B cell (primary cell): ENCODE results near the gene DNAH3. TPM values are rescaled to one million over a fixed set of nuclear protein-coding genes. Genes with fewer than 3 reads are reported as not detected.

ENCODE experiments used
- ATAC-seq: fragments of 200-7000 bp; cut with Tn5 transposase; one replicate; pipeline ENCODE4 v1.10.0; 2021; ENCODE audit warnings: low read depth, mild to moderate bottlenecking, moderate number of reproducible peaks, moderate library complexity
- CTCF ChIA-PET: fragments of 350-600 bp; sonication (Branson Sonifier 250); formaldehyde crosslinking; loops from one replicate; lab custom pipeline; 2021; ENCODE audit warnings: antibody characterized with exemption, inconsistent platforms; lab: Charles Lee
- POLR2A ChIA-PET: fragments of 350-600 bp; sonication (Branson Sonifier 250); formaldehyde crosslinking; loops from one replicate; lab custom pipeline; 2021; ENCODE audit warnings: antibody characterized with exemption; lab: Charles Lee
- DNase-seq: peaks from one replicate; pipeline ENCODE4 v3.0.0; 2013
- H2AFZ ChIP-seq: 2 replicates; pipeline ENCODE4 v1.6.1; 2012; ENCODE audit warnings: mild to moderate bottlenecking, low read depth, low read length; ENCODE audit not compliant: insufficient read depth, poor library complexity, severe bottlenecking
- H3K27ac ChIP-seq, 2 donors: 1 replicate in 1 of 2; 2 replicates in 1 of 2; pipeline ENCODE4 v1.5.1; 2012 to 2013; ENCODE audit warnings: low read length in 2 of 2, mild to moderate bottlenecking in 2 of 2, moderate library complexity in 1 of 2
- H3K27me3 ChIP-seq, 4 experiments: fragments of 200-600 bp in 1 of 4; sonication (generic) in 1 of 4; replicated peaks in 1 of 4; 1 replicate in 2 of 4; 2 replicates in 2 of 4; pipeline versions ENCODE4 v1.6.1 to v1.7.0; 2013 to 2016; ENCODE audit warnings: low read length in 3 of 4, mild to moderate bottlenecking in 2 of 4, mixed read lengths in 1 of 4, moderate library complexity in 1 of 4; ENCODE audit not compliant: insufficient read depth in 4 of 4, control insufficient read depth in 3 of 4; ENCODE audit errors: control extremely low read depth in 1 of 4
- H3K36me3 ChIP-seq, 2 experiments: replicated peaks in 1 of 2; 1 replicate in 1 of 2; 2 replicates in 1 of 2; pipeline versions ENCODE4 v1.6.1 to v1.7.1; 2013; ENCODE audit warnings: low read length in 1 of 2; ENCODE audit not compliant: insufficient read depth in 2 of 2, control insufficient read depth in 1 of 2; ENCODE audit errors: control extremely low read depth in 1 of 2, extremely low read depth in 1 of 2
- H3K4me1 ChIP-seq, 2 donors: fragments of 200-600 bp in 1 of 2; sonication (generic) in 1 of 2; 1 replicate in 1 of 2; 2 replicates in 1 of 2; pipeline versions ENCODE4 v1.5.1 to v1.6.1; 2013 to 2017; ENCODE audit warnings: low read length in 2 of 2; ENCODE audit not compliant: control insufficient read depth in 2 of 2, insufficient read depth in 2 of 2
- H3K4me2 ChIP-seq: replicated peaks from 2 replicates; pipeline ENCODE3; 2012; ENCODE audit warnings: mild to moderate bottlenecking, low read depth, low read length; ENCODE audit not compliant: poor library complexity, severe bottlenecking
- H3K4me3 ChIP-seq, 5 experiments: fragments of 200-600 bp in 1 of 5; sonication (generic) in 1 of 5; 1 replicate in 3 of 5; 2 replicates in 2 of 5; pipeline versions ENCODE4 v1.5.1 to v1.7.0; 2011 to 2016; ENCODE audit warnings: low read length in 4 of 5, mild to moderate bottlenecking in 4 of 5, low read depth in 2 of 5, control low read depth in 1 of 5, moderate library complexity in 1 of 5; ENCODE audit not compliant: insufficient read depth in 1 of 5; ENCODE audit errors: control extremely low read depth in 1 of 5, extremely low read depth in 1 of 5
- H3K79me2 ChIP-seq: fragments of 200-600 bp; sonication (generic); one replicate; pipeline ENCODE4 v1.6.0; 2016; ENCODE audit warnings: low read length; ENCODE audit not compliant: control insufficient read depth, insufficient read depth
- H3K9ac ChIP-seq: fragments of 200-600 bp; sonication (generic); 2 replicates; pipeline ENCODE4 v1.6.1; 2017; ENCODE audit warnings: mild to moderate bottlenecking, low read length, moderate library complexity
- H3K9me3 ChIP-seq, 3 donors: one replicate each; pipeline versions ENCODE4 v1.6.1 to v1.7.1; 2013; ENCODE audit warnings: low read length in 2 of 3; ENCODE audit not compliant: control insufficient read depth in 2 of 3, insufficient read depth in 1 of 3; ENCODE audit errors: control extremely low read depth in 1 of 3
- H4K20me1 ChIP-seq: 2 replicates; pipeline ENCODE4 v1.6.0; 2012; ENCODE audit warnings: mild to moderate bottlenecking, low read length; ENCODE audit not compliant: insufficient read depth, control insufficient read depth, poor library complexity, severe bottlenecking
- H3K27ac Mint-ChIP-seq: one replicate; pipeline ENCODE4 v1.8.0; 2021; ENCODE audit warnings: mixed read lengths
- H3K27me3 Mint-ChIP-seq: one replicate; pipeline ENCODE4 v1.8.0; 2021; ENCODE audit warnings: mixed read lengths
- H3K4me1 Mint-ChIP-seq: one replicate; pipeline ENCODE4 v1.8.0; 2021; ENCODE audit warnings: mixed read lengths
- H3K4me3 Mint-ChIP-seq: one replicate; pipeline ENCODE4 v1.8.0; 2021; ENCODE audit warnings: mixed read lengths
- H3K9me3 Mint-ChIP-seq: one replicate; pipeline ENCODE4 v1.8.0; 2022; ENCODE audit warnings: mixed read lengths; ENCODE audit not compliant: insufficient read depth
- EZH2 ChIP-seq: IDR thresholded peaks from 2 replicates; pipeline ENCODE4 v1.6.1; 2012; ENCODE audit warnings: borderline replicate concordance, low read depth, mild to moderate bottlenecking, moderate library complexity, low read length; ENCODE audit not compliant: insufficient read depth, poor library complexity, severe bottlenecking
- WGBS: methylation state at CpG from one replicate; pipeline ENCODE4 v1.1.5; 2013; ENCODE audit warnings: missing lambda C conversion rate; ENCODE audit not compliant: insufficient coverage; 5-methylcytosine and 5-hydroxymethylcytosine counted together
- intact Hi-C: fragments of 100-400 bp; cut with micrococcal nuclease; formaldehyde crosslinking; loops from one replicate; pipeline ENCODE4 v1.10.0; 2022
- polyA plus RNA-seq: library from polyadenylated mRNA; depleted of rRNA; stranded (reverse); fragments of >200 nt; gene quantifications from 2 replicates; pipeline ENCODE4 v1.2.3, GENCODE V29; 2012
- total RNA-seq, 2 donors: library from RNA; stranded (reverse); fragments of 120-200 nt in 1 of 2; gene quantifications; 1 replicate in 1 of 2; 2 replicates in 1 of 2; pipeline versions ENCODE4 v1.2.3 to v1.2.4, GENCODE V29; 2013 to 2022
- TF ChIP-seq, protein P1 (sequence below): fragments of 200-600 bp; IDR thresholded peaks from one replicate; pipeline ENCODE4 v1.8.0; 2022; ENCODE audit warnings: antibody characterized with exemption, mild to moderate bottlenecking

DNAH3 gene
- total and polyA plus RNA-seq, 2 donors (not counting 1 experiment from before 2014, with no cell fraction given) = not detected

DNA sequence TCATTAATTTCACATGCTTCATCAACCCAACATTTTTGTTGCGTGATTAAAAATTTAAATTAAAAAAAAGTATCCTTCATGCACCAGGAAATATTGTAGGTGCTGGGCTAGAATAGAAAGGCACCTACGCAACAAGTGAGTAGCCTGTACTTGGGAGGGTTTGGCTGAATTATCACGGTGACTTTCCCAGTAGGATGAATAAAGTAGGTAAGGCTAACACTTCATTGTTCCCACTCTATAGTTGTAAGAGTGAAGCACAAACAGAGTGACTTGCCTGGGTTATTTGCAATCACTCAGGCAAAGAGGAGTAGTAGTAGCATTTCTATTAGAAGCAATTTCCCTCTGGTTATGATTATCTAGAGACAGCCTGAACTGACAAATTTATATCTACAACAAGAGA, 62.5 kb downstream of the DNAH3 start:
- no peak for TF ChIP-seq EZH2
- TF ChIP-seq, protein P1, sequence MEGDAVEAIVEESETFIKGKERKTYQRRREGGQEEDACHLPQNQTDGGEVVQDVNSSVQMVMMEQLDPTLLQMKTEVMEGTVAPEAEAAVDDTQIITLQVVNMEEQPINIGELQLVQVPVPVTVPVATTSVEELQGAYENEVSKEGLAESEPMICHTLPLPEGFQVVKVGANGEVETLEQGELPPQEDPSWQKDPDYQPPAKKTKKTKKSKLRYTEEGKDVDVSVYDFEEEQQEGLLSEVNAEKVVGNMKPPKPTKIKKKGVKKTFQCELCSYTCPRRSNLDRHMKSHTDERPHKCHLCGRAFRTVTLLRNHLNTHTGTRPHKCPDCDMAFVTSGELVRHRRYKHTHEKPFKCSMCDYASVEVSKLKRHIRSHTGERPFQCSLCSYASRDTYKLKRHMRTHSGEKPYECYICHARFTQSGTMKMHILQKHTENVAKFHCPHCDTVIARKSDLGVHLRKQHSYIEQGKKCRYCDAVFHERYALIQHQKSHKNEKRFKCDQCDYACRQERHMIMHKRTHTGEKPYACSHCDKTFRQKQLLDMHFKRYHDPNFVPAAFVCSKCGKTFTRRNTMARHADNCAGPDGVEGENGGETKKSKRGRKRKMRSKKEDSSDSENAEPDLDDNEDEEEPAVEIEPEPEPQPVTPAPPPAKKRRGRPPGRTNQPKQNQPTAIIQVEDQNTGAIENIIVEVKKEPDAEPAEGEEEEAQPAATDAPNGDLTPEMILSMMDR = no peak
- no peak overlapping the region for H3K4me3 Mint-ChIP-seq
- intact Hi-C loops = no loop called here
- H3K27me3 ChIP-seq = peaks cover 0 to 16% (median 0%) of the 10 kb centered on the region in 4 experiments
- no peaks in the 10 kb centered on the region for H3K4me1 Mint-ChIP-seq
- no peak overlapping the region for H3K4me3 ChIP-seq
- ChIA-PET CTCF (interaction anchor here (0.6 kb wide), 1 partner anchor 19 kb away, joined by 3 read pairs; no protein-coding TSS in a partner anchor), POLR2A (no interaction called here)
- DNase-seq (no peak), ATAC-seq (no peak)
- H3K79me2 ChIP-seq = no peaks in the 10 kb centered on the region
- H3K27me3 Mint-ChIP-seq = peaks cover 29% of the 10 kb centered on the region
- no peak overlapping the region for H2AFZ ChIP-seq
- no peaks in the 10 kb centered on the region for H3K4me1 ChIP-seq
- H3K27ac Mint-ChIP-seq = no peak overlapping the region
- peaks cover 1 to 2% (median 2%) of the 10 kb centered on the region in 3 donors for H3K9me3 ChIP-seq
- H3K4me2 ChIP-seq = no peak overlapping the region
- no peaks in the 10 kb centered on the region for H4K20me1 ChIP-seq
- H3K9ac ChIP-seq = no peak overlapping the region
- H3K36me3 ChIP-seq = no peaks in the 10 kb centered on the region
- WGBS = no CpG with 5 or more reads among the region's 3 CpGs
- H3K27ac ChIP-seq = no peak overlapping the region
- peaks cover 2% of the 10 kb centered on the region for H3K9me3 Mint-ChIP-seq

GRCh38 chr16:21084631-21085225, 65.9 kb downstream of the DNAH3 start:
- ATAC-seq = no peak
- Mint-ChIP-seq H3K9me3 (peaks cover 2% of the 10 kb centered on the region), H3K4me1 (no peaks in the 10 kb centered on the region), H3K4me3 (no peak overlapping the region), H3K27ac (no peak overlapping the region), H3K27me3 (peaks cover 16% of the 10 kb centered on the region)
- intact Hi-C loops = no loop called here
- H3K4me3 ChIP-seq = no peak overlapping the region
- H3K27me3 ChIP-seq = peaks cover 0 to 10% (median 0%) of the 10 kb centered on the region in 4 experiments
- TF ChIP-seq, protein P1 = no peak
- TF ChIP-seq EZH2 = no peak
- 93% methylated on average over 10 of the region's 12 CpGs for WGBS
- no peaks in the 10 kb centered on the region for H3K4me1 ChIP-seq
- no peak overlapping the region for H3K4me2 ChIP-seq
- DNase-seq = no peak
- CTCF ChIA-PET = interaction anchor here (1.3 to 4.7 kb wide), 2 partner anchors 232 to 236 kb away, joined by 5 to 51 read pairs; no protein-coding TSS in a partner anchor
- H3K36me3 ChIP-seq = no peaks in the 10 kb centered on the region
- H2AFZ ChIP-seq = no peak overlapping the region
- no peak overlapping the region for H3K27ac ChIP-seq
- H3K9me3 ChIP-seq = peaks cover 0 to 2% (median 1%) of the 10 kb centered on the region in 3 donors
- H3K79me2 ChIP-seq = no peaks in the 10 kb centered on the region
- no peak overlapping the region for H3K9ac ChIP-seq
- no peaks in the 10 kb centered on the region for H4K20me1 ChIP-seq
- POLR2A ChIA-PET = no interaction called here
